Bronchial epithelial cell (primary cell): ENCODE results near the gene BPIFB3. TPM values are rescaled to one million over a fixed set of nuclear protein-coding genes. Genes with fewer than 3 reads are reported as not detected.

ENCODE experiments used
- DNase-seq: peaks from one replicate; pipeline ENCODE4 v3.0.0-alpha.2; 2010; ENCODE audit warnings: low read depth
- FAIRE-seq: peaks from 2 replicates; lab custom pipeline; 2011; peaks lifted over from hg19 to GRCh38; lab: Jason Lieb, UNC
- H3K27me3 ChIP-seq: 2 replicates; pipeline ENCODE4 v1.5.1; 2011; ENCODE audit warnings: low read length; ENCODE audit not compliant: control insufficient read depth, insufficient read depth
- H3K36me3 ChIP-seq: 2 replicates; pipeline ENCODE4 v1.5.1; 2011; ENCODE audit warnings: low read length; ENCODE audit not compliant: control insufficient read depth, insufficient read depth
- H3K4me3 ChIP-seq: 2 replicates; pipeline ENCODE4 v1.5.1; 2011; ENCODE audit warnings: mild to moderate bottlenecking, low read depth, low read length, control low read depth
- total RNA-seq: library from RNA; depleted of rRNA; stranded (reverse); fragments of >200 nt; gene quantifications from 2 replicates; pipeline ENCODE4 v1.2.1, GENCODE V29; 2014
- TF ChIP-seq, protein P1 (sequence below): IDR thresholded peaks from 2 replicates; pipeline ENCODE4 v1.5.1; 2011; ENCODE audit warnings: mild to moderate bottlenecking, moderate library complexity, low read length, control low read depth, inconsistent platforms; ENCODE audit not compliant: insufficient read depth, severe bottlenecking

The BPIFB3 gene
- total RNA-seq, 1 donor from 2014 or later: not detected

DNA sequence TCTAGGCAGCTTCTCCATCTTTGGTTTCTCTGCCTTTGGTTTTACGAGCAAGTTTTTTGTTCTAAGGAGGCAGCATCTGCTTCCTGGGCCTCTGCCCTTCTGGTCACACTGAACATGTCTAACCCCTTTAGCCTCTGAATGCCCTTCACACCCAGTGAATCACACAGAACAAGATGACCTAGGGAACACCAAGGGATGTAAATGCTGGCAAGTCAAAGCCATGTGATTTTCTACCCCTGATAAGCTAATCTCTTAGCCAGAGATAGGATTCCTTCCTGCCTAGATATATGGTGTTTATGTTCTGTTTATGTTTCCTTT is 29.5 kb upstream of the BPIFB3 start:
- Histone ChIP-seq H3K4me3 (no peak overlapping the region), H3K36me3 (no peaks in the 10 kb centered on the region), H3K27me3 (no peaks in the 10 kb centered on the region)
- DNase-seq (no peak), FAIRE-seq (no peak)
- TF ChIP-seq, protein P1, sequence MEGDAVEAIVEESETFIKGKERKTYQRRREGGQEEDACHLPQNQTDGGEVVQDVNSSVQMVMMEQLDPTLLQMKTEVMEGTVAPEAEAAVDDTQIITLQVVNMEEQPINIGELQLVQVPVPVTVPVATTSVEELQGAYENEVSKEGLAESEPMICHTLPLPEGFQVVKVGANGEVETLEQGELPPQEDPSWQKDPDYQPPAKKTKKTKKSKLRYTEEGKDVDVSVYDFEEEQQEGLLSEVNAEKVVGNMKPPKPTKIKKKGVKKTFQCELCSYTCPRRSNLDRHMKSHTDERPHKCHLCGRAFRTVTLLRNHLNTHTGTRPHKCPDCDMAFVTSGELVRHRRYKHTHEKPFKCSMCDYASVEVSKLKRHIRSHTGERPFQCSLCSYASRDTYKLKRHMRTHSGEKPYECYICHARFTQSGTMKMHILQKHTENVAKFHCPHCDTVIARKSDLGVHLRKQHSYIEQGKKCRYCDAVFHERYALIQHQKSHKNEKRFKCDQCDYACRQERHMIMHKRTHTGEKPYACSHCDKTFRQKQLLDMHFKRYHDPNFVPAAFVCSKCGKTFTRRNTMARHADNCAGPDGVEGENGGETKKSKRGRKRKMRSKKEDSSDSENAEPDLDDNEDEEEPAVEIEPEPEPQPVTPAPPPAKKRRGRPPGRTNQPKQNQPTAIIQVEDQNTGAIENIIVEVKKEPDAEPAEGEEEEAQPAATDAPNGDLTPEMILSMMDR: no peak

DNA sequence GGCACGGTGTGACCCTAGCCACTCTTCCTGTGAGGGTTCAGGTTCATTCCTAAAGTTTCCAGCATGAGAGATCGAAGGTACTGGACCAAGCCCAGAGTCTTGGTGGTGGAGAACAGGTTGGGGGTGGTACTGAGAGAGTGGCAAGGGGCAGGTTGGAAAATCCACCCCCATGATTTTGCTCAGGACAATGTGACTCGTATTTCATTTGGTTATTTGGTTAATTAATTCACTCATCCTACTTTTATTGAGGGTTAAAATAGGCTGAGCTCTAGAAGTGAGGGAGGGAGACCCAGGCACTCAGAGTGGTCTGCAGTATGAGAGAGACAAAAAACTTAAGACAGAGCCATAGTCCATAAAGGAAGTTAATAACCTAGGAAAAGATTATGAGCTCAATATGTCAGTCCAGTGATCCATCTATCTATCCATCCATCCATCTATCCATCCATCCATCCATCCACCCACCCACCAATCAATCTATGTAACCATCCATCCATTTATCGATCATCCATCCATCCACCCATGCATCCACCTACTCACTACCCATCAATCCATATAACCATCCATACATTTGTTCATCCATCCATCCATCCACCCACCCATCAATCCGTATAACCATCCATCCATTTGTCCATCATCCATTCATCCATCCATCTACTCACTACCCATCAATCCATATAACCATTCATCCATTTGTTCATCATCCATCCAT is 28.9 kb upstream of the BPIFB3 start:
- FAIRE-seq (peak; percentile 28), DNase-seq (no peak)
- Histone ChIP-seq H3K36me3 (no peaks in the 10 kb centered on the region), H3K27me3 (no peaks in the 10 kb centered on the region), H3K4me3 (no peak overlapping the region)
- TF ChIP-seq, protein P1: no peak

DNA sequence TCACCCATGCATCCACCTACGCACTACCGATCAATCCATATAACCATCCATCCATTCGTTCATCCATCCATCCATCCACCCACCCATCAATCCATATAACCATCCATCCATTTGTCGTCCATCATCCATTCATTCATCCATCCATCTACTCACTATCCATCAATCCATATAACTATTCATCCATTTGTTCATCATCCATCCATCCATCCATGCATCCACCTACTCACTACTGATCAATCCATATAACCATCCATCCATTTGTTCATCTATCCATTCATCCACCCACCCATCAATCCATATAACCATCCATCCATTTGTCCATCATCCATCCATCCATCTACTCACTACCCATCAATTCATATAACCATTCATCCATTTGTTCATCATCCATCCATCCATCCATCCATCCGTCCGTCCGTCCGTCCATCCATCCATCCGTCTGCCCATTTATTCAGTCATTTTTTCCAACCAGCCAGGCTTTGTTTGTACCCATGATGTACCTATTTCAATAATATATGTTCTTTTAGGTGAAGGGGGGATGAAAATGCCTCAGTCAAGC is 28.3 kb upstream of the BPIFB3 start:
- H3K4me3 ChIP-seq: no peak overlapping the region
- TF ChIP-seq, protein P1: no peak
- no peak for DNase-seq
- no peak for FAIRE-seq
- no peaks in the 10 kb centered on the region for H3K27me3 ChIP-seq
- H3K36me3 ChIP-seq: no peaks in the 10 kb centered on the region

DNA sequence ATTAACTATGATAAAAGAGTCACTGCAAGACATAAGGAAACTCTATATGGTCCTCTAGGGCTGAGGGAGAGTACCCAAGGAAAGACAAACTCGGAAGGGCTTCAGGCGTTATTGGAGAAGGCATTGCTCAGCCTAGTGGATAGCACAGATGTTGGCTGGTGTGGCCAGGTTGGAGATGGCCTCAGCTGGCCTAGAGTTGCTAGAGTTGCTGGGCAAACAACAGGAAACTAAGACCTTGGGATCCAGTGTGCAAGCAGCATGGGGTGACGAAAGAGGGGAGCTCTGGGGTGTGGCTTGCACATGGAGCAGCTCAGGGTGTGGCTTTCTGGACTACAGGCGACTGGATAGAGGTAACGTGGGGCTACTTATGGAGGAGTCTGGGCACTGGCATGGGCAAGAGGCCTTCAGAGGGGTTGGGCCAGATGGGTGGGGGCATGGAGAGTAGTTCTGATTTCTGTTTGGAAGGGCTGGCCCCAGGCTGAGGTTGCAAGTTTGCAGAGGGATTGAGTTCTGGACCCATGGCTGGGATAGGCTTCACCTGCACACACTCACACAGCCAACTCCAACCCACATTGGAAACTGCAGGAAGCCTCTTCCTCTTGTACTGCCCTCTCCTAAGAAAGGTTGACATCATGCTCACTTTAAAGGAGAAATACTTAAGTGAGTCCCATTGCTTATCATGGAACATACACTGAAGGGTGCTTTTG is 27.5 kb upstream of the BPIFB3 start:
- H3K27me3 ChIP-seq: no peaks in the 10 kb centered on the region
- TF ChIP-seq, protein P1: no peak
- DNase-seq (no peak), FAIRE-seq (no peak)
- no peaks in the 10 kb centered on the region for H3K36me3 ChIP-seq
- no peak overlapping the region for H3K4me3 ChIP-seq

DNA sequence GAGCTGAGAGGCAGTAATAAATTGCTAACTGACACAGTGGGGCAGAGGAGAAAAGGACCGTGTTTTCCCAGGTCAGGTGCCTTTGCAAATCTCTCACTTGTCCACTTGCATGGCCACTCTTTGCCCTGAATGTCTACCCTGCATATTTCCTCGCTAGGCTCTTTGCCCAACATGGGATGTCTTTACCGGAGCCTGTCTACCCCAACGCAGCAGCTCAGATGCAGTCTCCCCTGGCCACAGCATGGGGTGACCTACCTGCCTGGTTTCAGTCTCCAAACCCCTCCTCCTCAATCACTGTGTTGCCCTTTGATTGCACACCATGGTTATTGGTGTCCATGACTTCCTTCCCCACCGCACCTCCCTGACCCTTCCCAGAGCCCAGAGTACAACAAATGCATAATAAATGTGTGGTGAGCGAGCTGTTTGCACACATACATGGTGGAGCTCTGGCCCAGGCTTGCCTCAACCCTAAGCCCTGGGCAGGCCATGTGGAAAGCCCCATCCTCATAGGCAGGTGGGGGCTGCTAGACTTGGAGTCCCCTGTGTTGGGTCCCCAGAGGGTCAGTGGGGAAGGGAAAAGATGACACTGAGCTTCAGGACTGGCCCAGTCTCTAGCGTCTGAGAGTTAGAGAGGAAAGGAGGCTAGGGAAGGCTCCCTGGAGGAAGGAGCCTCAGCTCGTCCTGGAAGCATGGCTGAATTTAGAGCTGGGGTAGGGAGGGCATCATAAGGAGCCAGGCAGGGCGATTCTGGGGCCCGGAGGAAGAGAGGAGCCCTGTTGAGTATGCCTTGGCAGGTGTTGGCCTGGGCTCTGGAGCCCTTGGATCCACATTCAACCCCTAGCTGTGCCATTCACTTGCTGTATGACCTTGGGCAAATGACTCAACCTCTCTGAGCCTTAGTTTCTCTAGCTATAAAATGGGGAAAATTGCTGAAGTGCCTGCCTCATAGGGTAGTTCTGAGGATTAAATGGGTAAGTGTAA is 26.6 kb upstream of the BPIFB3 start:
- no peak for FAIRE-seq
- Histone ChIP-seq H3K4me3 (no peak overlapping the region), H3K27me3 (no peaks in the 10 kb centered on the region), H3K36me3 (no peaks in the 10 kb centered on the region)
- DNase-seq: no peak
- TF ChIP-seq, protein P1: no peak
